Gastrocnemius medialis (tissue), 4 donors: ENCODE data around the gene ZBTB20. TPM values are rescaled to one million over a fixed set of nuclear protein-coding genes. Genes with fewer than 3 reads are reported as not detected.
A peak's percentile ranks its signal among the peaks of the same experiment; 100 is the strongest.

Source experiments
- ATAC-seq, 2 donors: fragments of 150-250 bp; one replicate each; pipeline ENCODE4 v1.9.1; 2016
- DNase-seq, 2 donors: peaks; one replicate each; pipeline ENCODE4 v3.0.0-alpha.2; 2019
- H3K27ac ChIP-seq, 4 donors: fragments of 200-600 bp; sonication (generic); 1 replicate in 1 of 4; 2 replicates in 3 of 4; pipeline ENCODE4 v1.5.1; 2016 to 2018; ENCODE audit warnings: mild to moderate bottlenecking in 2 of 4, moderate library complexity in 1 of 4
- H3K27me3 ChIP-seq, 3 donors: fragments of 200-600 bp; sonication (generic) in 2 of 3; 1 replicate in 1 of 3; 2 replicates in 2 of 3; pipeline versions ENCODE4 v1.5.1 to v1.6.0; 2016 to 2019; ENCODE audit warnings: mild to moderate bottlenecking in 1 of 3, moderate library complexity in 1 of 3
- H3K36me3 ChIP-seq, 2 donors: fragments of 200-600 bp; sonication (generic) in 1 of 2; one replicate each; pipeline ENCODE4 v1.5.1; 2017 to 2018
- H3K4me1 ChIP-seq, 2 donors: fragments of 200-600 bp; sonication (generic) in 1 of 2; one replicate each; pipeline ENCODE4 v1.5.1; 2016 to 2017; ENCODE audit warnings: mild to moderate bottlenecking in 2 of 2
- H3K4me3 ChIP-seq, 4 donors: fragments of 200-600 bp; sonication (generic) in 3 of 4; 1 replicate in 1 of 4; 2 replicates in 3 of 4; pipeline ENCODE4 v1.5.1; 2016 to 2019; ENCODE audit warnings: mild to moderate bottlenecking in 2 of 4
- H3K9me3 ChIP-seq, 3 donors: fragments of 200-600 bp; sonication (generic) in 2 of 3; 1 replicate in 1 of 3; 2 replicates in 2 of 3; pipeline ENCODE4 v1.5.1; 2016 to 2019
- CTCF ChIP-seq, 5 experiments: fragments of 450-650 bp in 3 of 5; fragments of 200-600 bp in 2 of 5; sonication (generic) in 2 of 5; IDR thresholded peaks in 4 of 5; conservative IDR thresholded peaks in 1 of 5; 1 replicate in 4 of 5; 2 replicates in 1 of 5; pipeline ENCODE4 v1.5.1; 2016 to 2019; ENCODE audit warnings: antibody characterized with exemption in 5 of 5, mild to moderate bottlenecking in 3 of 5, moderate library complexity in 3 of 5
- POLR2A ChIP-seq, 2 donors: fragments of 450-650 bp; IDR thresholded peaks; one replicate each; pipeline ENCODE4 v1.6.1; 2017; ENCODE audit warnings: antibody characterized with exemption in 2 of 2, mild to moderate bottlenecking in 2 of 2, moderate library complexity in 2 of 2
- in situ Hi-C, 4 donors: fragments of 200-750 bp; cut with MboI; loops; one replicate each; pipeline versions ENCODE4 v1.15.0 to v1.8.0; 2017; ENCODE audit warnings: low sequenced_read_pairs in 4 of 4
- intact Hi-C: fragments of 100-400 bp; cut with DNase I; formaldehyde crosslinking; loops from one replicate; pipeline ENCODE4 v1.15.1; 2023; ENCODE audit warnings: low total_unique reads
- total RNA-seq, 4 donors: library from RNA; depleted of rRNA; stranded (reverse); fragments of >200 nt; gene quantifications; one replicate each; pipeline versions ENCODE4 v1.1.0 to v1.2.3, GENCODE V29; 2016

The ZBTB20 gene
- total RNA-seq, 4 donors from 2014 or later = 47.6 to 86.5 (median 69.0) TPM

GRCh38 chr3:114877378-114878113, 269.5 kb downstream of the ZBTB20 start:
- H3K4me1 ChIP-seq = peaks cover 58 to 60% of the 10 kb centered on the region in 2 donors
- in situ Hi-C loops (no loop called here), intact Hi-C loops (no loop called here)

DNA sequence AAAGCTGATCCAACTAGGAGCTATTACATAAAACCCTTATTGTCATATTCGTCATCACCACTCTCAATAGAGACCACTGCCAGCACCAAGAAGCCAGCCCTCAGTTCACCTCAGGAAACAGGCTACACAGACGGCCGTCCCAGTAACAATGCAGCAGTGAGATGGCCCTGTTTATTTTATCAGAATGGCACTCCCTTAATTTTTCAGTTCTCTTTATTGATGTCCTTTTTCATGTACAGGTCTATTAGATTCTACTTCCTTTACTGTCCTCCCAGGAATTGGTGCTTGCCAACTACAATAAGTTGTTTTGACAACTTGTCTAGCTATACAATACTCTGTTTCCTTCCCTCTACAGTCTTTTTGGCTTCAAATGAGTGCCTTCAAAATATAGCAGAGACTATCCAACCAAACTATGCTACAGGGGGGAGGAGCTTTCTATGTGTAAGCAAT, 272.5 kb downstream of the ZBTB20 start:
- Histone ChIP-seq H3K4me1 (peaks cover 56 to 58% of the 10 kb centered on the region in 2 donors), H3K4me3 (no peak overlapping the region), H3K27me3 (no peaks in the 10 kb centered on the region), H3K27ac (peak overlapping the region in 3 of 4 donors; percentile 17 to 51 (median 44)), H3K9me3 (no peaks in the 10 kb centered on the region), H3K36me3 (no peaks in the 10 kb centered on the region)
- in situ Hi-C loops = no loop called here
- intact Hi-C loops = no loop called here
- DNase-seq (no peak), ATAC-seq (peak in 1 of 2 donors; percentile 17)
- no peak for TF ChIP-seq CTCF (IDR thresholded peaks at IDR 0.05 in 4 of 5, conservative IDR thresholded peaks at IDR 0.05 in 1 of 5)
- TF ChIP-seq POLR2A (IDR thresholded peaks at IDR 0.05) = no peak

More at GRCh38 chr3:114877378-114878113, 269.5 kb downstream of the ZBTB20 start:
- Histone ChIP-seq H3K27ac (no peak overlapping the region), H3K9me3 (no peaks in the 10 kb centered on the region), H3K27me3 (no peaks in the 10 kb centered on the region), H3K36me3 (no peaks in the 10 kb centered on the region), H3K4me3 (no peak overlapping the region)
- DNase-seq (no peak), ATAC-seq (no peak)
- no peak for TF ChIP-seq CTCF (IDR thresholded peaks at IDR 0.05 in 4 of 5, conservative IDR thresholded peaks at IDR 0.05 in 1 of 5)
- no peak for TF ChIP-seq POLR2A (IDR thresholded peaks at IDR 0.05)

GRCh38 chr3:114873591-114873990, 273.5 kb downstream of the ZBTB20 start:
- TF ChIP-seq CTCF (IDR thresholded peaks at IDR 0.05 in 4 of 5, conservative IDR thresholded peaks at IDR 0.05 in 1 of 5) (no peak), POLR2A (IDR thresholded peaks at IDR 0.05) (no peak)
- Histone ChIP-seq H3K36me3 (no peaks in the 10 kb centered on the region), H3K4me1 (peaks cover 56 to 58% of the 10 kb centered on the region in 2 donors), H3K4me3 (no peak overlapping the region), H3K27me3 (no peaks in the 10 kb centered on the region), H3K27ac (peak overlapping the region in 3 of 4 donors; percentile 6 to 51 (median 44)), H3K9me3 (no peaks in the 10 kb centered on the region)
- intact Hi-C loops = no loop called here
- in situ Hi-C loops = no loop called here
- no peak for ATAC-seq
- no peak for DNase-seq

DNA sequence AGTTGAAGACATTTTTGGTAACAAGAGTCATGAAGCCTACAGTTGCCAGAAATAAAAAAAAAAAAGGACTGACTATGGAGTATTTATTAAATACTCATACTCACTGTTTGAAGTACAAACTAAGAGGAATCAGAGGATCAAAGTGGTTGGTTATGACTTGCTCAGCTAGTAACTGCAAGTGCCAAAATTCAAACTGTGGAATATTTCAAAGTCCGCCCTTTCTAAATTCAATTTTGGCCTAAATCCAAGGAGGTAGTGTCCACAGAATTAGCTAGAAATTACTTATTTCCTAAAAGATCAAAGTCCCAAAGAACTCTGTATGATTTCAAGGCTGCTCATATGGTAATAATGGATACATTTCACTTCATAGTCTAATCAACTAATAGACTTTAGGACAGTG, 274.5 kb downstream of the ZBTB20 start:
- H3K27ac ChIP-seq = peak overlapping the region; percentile 0 to 58 (median 28)
- H3K27me3 ChIP-seq = no peaks in the 10 kb centered on the region
- in situ Hi-C loops = no loop called here
- no peaks in the 10 kb centered on the region for H3K36me3 ChIP-seq
- no peak for DNase-seq
- no peaks in the 10 kb centered on the region for H3K9me3 ChIP-seq
- H3K4me1 ChIP-seq = peaks cover 54 to 56% of the 10 kb centered on the region in 2 donors
- H3K4me3 ChIP-seq = peak overlapping the region in 1 of 4 donors; percentile 33
- no peak for TF ChIP-seq POLR2A (IDR thresholded peaks at IDR 0.05)
- TF ChIP-seq CTCF (IDR thresholded peaks at IDR 0.05 in 4 of 5, conservative IDR thresholded peaks at IDR 0.05 in 1 of 5) = no peak
- ATAC-seq = no peak
- intact Hi-C loops = no loop called here
